Measurements from ENCODE around the gene ATF6. TPM values are rescaled to one million over a fixed set of nuclear protein-coding genes. Genes with fewer than 3 reads are reported as not detected.
A peak's percentile ranks its signal among the peaks of the same experiment; 100 is the strongest.

The ATF6 gene
- polyA plus RNA-seq, 3 donors: 29.8 to 33.8 (median 30.1) TPM

- DNase-seq (ENCODE audit: extremely low read depth in 1 of 11, low read depth in 9 of 11, low spot score in 4 of 11): no peak
These were observed 82.6 kb downstream of the ATF6 start for GRCh38 chr1:161848676-161849075.

GRCh38 chr1:161849518-161849917, 83.4 kb downstream of the ATF6 start:
- no peak for DNase-seq (ENCODE audit: extremely low read depth in 1 of 11, low read depth in 9 of 11, low spot score in 4 of 11)

GRCh38 chr1:161855260-161855659, 89.1 kb downstream of the ATF6 start:
- no peak for DNase-seq (ENCODE audit: extremely low read depth in 1 of 11, low read depth in 9 of 11, low spot score in 4 of 11)

- no peak for DNase-seq (ENCODE audit: extremely low read depth in 1 of 11, low read depth in 9 of 11, low spot score in 4 of 11)
These were observed 92.2 kb downstream of the ATF6 start for GRCh38 chr1:161858271-161858670.

GRCh38 chr1:161863549-161863948, 97.4 kb downstream of the ATF6 start:
- DNase-seq (ENCODE audit: extremely low read depth in 1 of 11, low read depth in 9 of 11, low spot score in 4 of 11): no peak

- peak in 5 of 11 donors; percentile 13 to 35 (median 22) for DNase-seq (ENCODE audit: extremely low read depth in 1 of 11, low read depth in 9 of 11, low spot score in 4 of 11)
These were observed 98.5 kb downstream of the ATF6 start for GRCh38 chr1:161864577-161864976.

GRCh38 chr1:161866241-161866640, 100.1 kb downstream of the ATF6 start:
- no peak for DNase-seq (ENCODE audit: extremely low read depth in 1 of 11, low read depth in 9 of 11, low spot score in 4 of 11)

GRCh38 chr1:161868832-161869231, 102.7 kb downstream of the ATF6 start:
- no peak for DNase-seq (ENCODE audit: extremely low read depth in 1 of 11, low read depth in 9 of 11, low spot score in 4 of 11)

GRCh38 chr1:161869291-161869690, 103.2 kb downstream of the ATF6 start:
- no peak for DNase-seq (ENCODE audit: extremely low read depth in 1 of 11, low read depth in 9 of 11, low spot score in 4 of 11)

- no peak for DNase-seq (ENCODE audit: extremely low read depth in 1 of 11, low read depth in 9 of 11, low spot score in 4 of 11)
These were observed 106.4 kb downstream of the ATF6 start for GRCh38 chr1:161872506-161872905.

GRCh38 chr1:161879261-161879660, 113.1 kb downstream of the ATF6 start:
- no peak for DNase-seq (ENCODE audit: extremely low read depth in 1 of 11, low read depth in 9 of 11, low spot score in 4 of 11)

- no peak for DNase-seq (ENCODE audit: extremely low read depth in 1 of 11, low read depth in 9 of 11, low spot score in 4 of 11)
These were observed 118.4 kb downstream of the ATF6 start for GRCh38 chr1:161884475-161884874.

GRCh38 chr1:161885003-161885402, 118.9 kb downstream of the ATF6 start:
- DNase-seq (ENCODE audit: extremely low read depth in 1 of 11, low read depth in 9 of 11, low spot score in 4 of 11): no peak

- no peak for DNase-seq (ENCODE audit: extremely low read depth in 1 of 11, low read depth in 9 of 11, low spot score in 4 of 11)
These were observed 119.6 kb downstream of the ATF6 start for GRCh38 chr1:161885759-161886158.

GRCh38 chr1:161886589-161886988, 120.5 kb downstream of the ATF6 start:
- no peak for DNase-seq (ENCODE audit: extremely low read depth in 1 of 11, low read depth in 9 of 11, low spot score in 4 of 11)

GRCh38 chr1:161887730-161888287, 121.7 kb downstream of the ATF6 start:
- DNase-seq (ENCODE audit: extremely low read depth in 1 of 11, low read depth in 9 of 11, low spot score in 4 of 11): no peak

- DNase-seq (ENCODE audit: extremely low read depth in 1 of 11, low read depth in 9 of 11, low spot score in 4 of 11): no peak
These were observed 124.5 kb downstream of the ATF6 start for GRCh38 chr1:161890574-161890973.

GRCh38 chr1:161899091-161899490, 133.0 kb downstream of the ATF6 start:
- DNase-seq (ENCODE audit: extremely low read depth in 1 of 11, low read depth in 9 of 11, low spot score in 4 of 11): no peak

GRCh38 chr1:161900160-161900559, 134.0 kb downstream of the ATF6 start:
- peak in 1 of 11 donors; percentile 10 for DNase-seq (ENCODE audit: extremely low read depth in 1 of 11, low read depth in 9 of 11, low spot score in 4 of 11)

GRCh38 chr1:161902182-161902581, 136.1 kb downstream of the ATF6 start:
- DNase-seq (ENCODE audit: extremely low read depth in 1 of 11, low read depth in 9 of 11, low spot score in 4 of 11): peak in 3 of 11 donors; percentile 24 to 39 (median 26)

GRCh38 chr1:161905269-161905884, 139.3 kb downstream of the ATF6 start:
- no peak for DNase-seq (ENCODE audit: extremely low read depth in 1 of 11, low read depth in 9 of 11, low spot score in 4 of 11)

Measured in renal cortex interstitium (tissue), 11 donors.